ENCODE data around the gene ARID4B.

The ARID4B gene

GRCh38 chr1:235325854-235326253 is 2.1 kb downstream of the ARID4B start:
- no peak for TF ChIP-seq CTCF (IDR thresholded peaks at IDR 0.05; ENCODE audit: insufficient read depth, low read length)
- TF ChIP-seq REST (IDR thresholded peaks at IDR 0.05; ENCODE audit: insufficient replicate concordance, low read depth): no peak
- Histone ChIP-seq H3K27me3 (ENCODE audit: insufficient read depth, poor library complexity, severe bottlenecking) (no peaks in the 10 kb centered on the region), H3K4me3 (replicated peaks; ENCODE audit: insufficient read depth, low read length) (peak overlapping the region; percentile 95), H3K27ac (replicated peaks) (no peak overlapping the region)
- no peak for DNase-seq (ENCODE audit: low read depth in 1 of 2, low spot score in 1 of 2)

- no peak for TF ChIP-seq GABPA (IDR thresholded peaks at IDR 0.05; ENCODE audit: low read depth)
- TF ChIP-seq SPI1 (IDR thresholded peaks at IDR 0.05; ENCODE audit: borderline replicate concordance, low read depth): no peak
- TF ChIP-seq REST (IDR thresholded peaks at IDR 0.05; ENCODE audit: insufficient replicate concordance, low read depth): no peak
- no peak for TF ChIP-seq POLR2AphosphoS5 (IDR thresholded peaks at IDR 0.05; ENCODE audit: low read depth)
- TF ChIP-seq CTCF (IDR thresholded peaks at IDR 0.05; ENCODE audit: insufficient read depth, low read length): no peak
- DNase-seq (ENCODE audit: low read depth in 1 of 2, low spot score in 1 of 2): no peak
- Histone ChIP-seq H3K27ac (replicated peaks) (no peak overlapping the region), H3K27me3 (ENCODE audit: insufficient read depth, poor library complexity, severe bottlenecking) (no peaks in the 10 kb centered on the region), H3K4me3 (replicated peaks; ENCODE audit: insufficient read depth, low read length) (0 out of 2 replicates have a peak overlapping the region, but pooled peaks have one; percentile 6)
These were observed 2.8 kb downstream of the ARID4B start for GRCh38 chr1:235325139-235325538.

- Histone ChIP-seq H3K27me3 (ENCODE audit: insufficient read depth, poor library complexity, severe bottlenecking) (no peaks in the 10 kb centered on the region), H3K27ac (replicated peaks) (no peak overlapping the region), H3K4me3 (replicated peaks; ENCODE audit: insufficient read depth, low read length) (no peak overlapping the region)
- TF ChIP-seq SPI1 (IDR thresholded peaks at IDR 0.05; ENCODE audit: borderline replicate concordance, low read depth): no peak
- no peak for TF ChIP-seq CTCF (IDR thresholded peaks at IDR 0.05; ENCODE audit: insufficient read depth, low read length)
- TF ChIP-seq POLR2AphosphoS5 (IDR thresholded peaks at IDR 0.05; ENCODE audit: low read depth): no peak
- TF ChIP-seq REST (IDR thresholded peaks at IDR 0.05; ENCODE audit: insufficient replicate concordance, low read depth): no peak
- TF ChIP-seq GABPA (IDR thresholded peaks at IDR 0.05; ENCODE audit: low read depth): no peak
- no peak for DNase-seq (ENCODE audit: low read depth in 1 of 2, low spot score in 1 of 2)
These were observed 3.7 kb downstream of the ARID4B start for GRCh38 chr1:235324296-235324695.
